ENCODE results near the gene SREBF2. TPM values are rescaled to one million over a fixed set of nuclear protein-coding genes. Genes with fewer than 3 reads are reported as not detected.

SREBF2 gene
- total and polyA plus RNA-seq, 2 of the 8 experiments (the other 6 are each of a cell fraction or from before 2014, with no cell fraction given): 125 to 144 TPM

DNA sequence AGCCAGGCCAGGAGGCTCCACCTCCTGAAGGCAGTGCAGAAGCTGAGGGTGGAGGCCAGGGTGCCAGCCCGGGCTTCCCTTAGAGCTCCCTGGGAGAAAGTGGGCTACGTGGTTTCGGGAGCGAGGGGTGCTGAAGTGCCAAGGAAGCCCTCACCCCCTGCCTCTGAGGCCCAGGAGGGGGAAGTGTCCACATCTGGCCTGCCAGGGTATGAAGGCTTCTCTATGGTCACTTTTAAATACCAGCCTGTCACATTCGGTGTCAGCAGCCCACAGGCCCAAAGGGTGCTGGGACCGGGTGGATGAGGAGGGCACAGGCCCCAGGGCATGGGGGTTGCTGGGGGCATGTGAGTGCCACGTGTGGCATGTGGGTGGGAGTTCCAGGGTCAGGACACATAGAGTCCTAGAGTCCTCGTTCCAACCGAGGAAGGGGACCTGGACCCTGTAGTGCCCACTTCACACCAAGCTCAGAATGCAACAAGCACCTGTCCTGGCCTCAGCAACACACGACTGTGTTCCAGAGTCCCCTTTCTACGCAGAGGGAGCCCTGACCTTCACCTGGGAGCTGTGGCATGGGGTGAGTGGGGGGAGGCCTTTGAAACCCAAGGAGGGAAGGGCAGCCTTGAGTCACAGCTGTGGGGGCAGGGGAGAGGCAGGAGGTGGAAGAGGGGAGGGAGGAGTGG is 80.3 kb downstream of the SREBF2 start:
- H3K23ac ChIP-seq (ENCODE audit: insufficient read length): no peak overlapping the region
- H4K8ac ChIP-seq (ENCODE audit: extremely low read depth, insufficient read depth, low read length): no peak overlapping the region
- H3K4me1 ChIP-seq (replicated peaks in 1 of 4; ENCODE audit: control insufficient read depth in 3 of 4, insufficient read depth in 4 of 4, low read length in 3 of 4): peaks cover 0 to 25% (median 12%) of the 10 kb centered on the region in 4 experiments; a peak in 6 of 7 replicates
- peak overlapping the region in 1 of 4 experiments; percentile 15; a peak in 1 of 8 replicates for H3K4me3 ChIP-seq (ENCODE audit: extremely low read depth in 1 of 4, insufficient read depth in 2 of 4, low read depth in 3 of 4, low read length in 4 of 4)
- no peak overlapping the region for H3K56ac ChIP-seq (replicated peaks; ENCODE audit: insufficient read length, low read depth, low read length)
- POLR2A ChIA-PET (ENCODE audit: partially characterized antibody): interaction anchor here (0.7 to 1.3 kb wide), 4 partner anchors 13 to 33 kb away, joined by 3 to 4 read pairs (median 4); partner anchors contain the start of genes CENPM and TNFRSF13C
- H3K23me2 ChIP-seq (ENCODE audit: low read depth, low read length): peaks cover 10% of the 10 kb centered on the region; the same call in 1 of the 2 replicates
- H3K4me2 ChIP-seq (ENCODE audit: insufficient read depth in 1 of 2, low read depth in 2 of 2, low read length in 2 of 2): peak overlapping the region; percentile 39 to 68; a peak in 2 of 4 replicates
- H3K9me3 ChIP-seq (ENCODE audit: insufficient read depth in 2 of 2, low read depth in 1 of 2, low read length in 1 of 2): no peaks in the 10 kb centered on the region; a peak in 1 of 4 replicates
- H2AK5ac ChIP-seq (ENCODE audit: low read depth, low read length): peak overlapping the region; percentile 70; the same call in 1 of the 2 replicates
- no peak overlapping the region for H3K27ac ChIP-seq (ENCODE audit: low read depth, low read length)
- peaks cover 77 to 98% (median 94%) of the 10 kb centered on the region in 4 experiments for H3K27me3 ChIP-seq (replicated peaks in 1 of 4; ENCODE audit: control insufficient read depth in 3 of 4, extremely low read depth in 1 of 4, insufficient read depth in 3 of 4, low read length in 3 of 4)
- H3K14ac ChIP-seq (ENCODE audit: insufficient read length): no peak overlapping the region
- CTCF ChIA-PET (ENCODE audit: partially characterized antibody): interaction anchor here (0.9 to 1.3 kb wide), 4 partner anchors 9 to 216 kb away, joined by 3 to 5 read pairs (median 4); no protein-coding TSS in a partner anchor
- DNase-seq (ENCODE audit: low read depth in 1 of 2, low spot score in 2 of 2): no peak
- H3K79me1 ChIP-seq (ENCODE audit: low read depth, low read length): no peaks in the 10 kb centered on the region
- FAIRE-seq: no peak
- H2BK12ac ChIP-seq (ENCODE audit: low read depth, low read length): peak overlapping the region; percentile 39; the same call in 1 of the 2 replicates
- peak overlapping the region; percentile 72; the same call in 1 of the 2 replicates for H2BK15ac ChIP-seq (ENCODE audit: low read length)
- no peak overlapping the region for H3K9ac ChIP-seq (replicated peaks in 1 of 4; ENCODE audit: extremely low read depth in 1 of 4, low read depth in 3 of 4, low read length in 3 of 4)
- no peak overlapping the region for H4K5ac ChIP-seq (ENCODE audit: insufficient read length, low read depth, low read length)
- H3K18ac ChIP-seq (ENCODE audit: extremely low read depth, low read length): no peak overlapping the region; the same call in 1 of the 2 replicates
- no peak overlapping the region for H2BK20ac ChIP-seq (ENCODE audit: low read length)
- H3K4ac ChIP-seq (replicated peaks; ENCODE audit: insufficient read length, low read depth, low read length): no peak overlapping the region
- H2BK120ac ChIP-seq (replicated peaks; ENCODE audit: low read depth, low read length): no peak overlapping the region
- no peak overlapping the region for H2BK5ac ChIP-seq (ENCODE audit: low read depth, low read length)
- 70% methylated on average over 9 of the region's 11 CpGs; no CpG with 5 or more reads in 1 of the 2 experiments for whole genome bisulfite sequencing, 2 experiments (ENCODE audit: extremely low coverage in 1 of 2, insufficient coverage in 1 of 2, insufficient read length in 1 of 2, insufficient replicate concordance in 2 of 2, low coverage in 1 of 2, low lambda C conversion rate in 2 of 2, missing lambda C conversion rate in 1 of 2)
- no peak overlapping the region for H2AFZ ChIP-seq (ENCODE audit: low read length)
- no peak overlapping the region for H4K91ac ChIP-seq (replicated peaks; ENCODE audit: insufficient read length, low read length)
- peaks cover 13 to 28% of the 10 kb centered on the region in 2 experiments for H4K20me1 ChIP-seq (replicated peaks in 1 of 2; ENCODE audit: control insufficient read depth in 1 of 2, insufficient read depth in 2 of 2, low read length in 2 of 2)
- H3K36me3 ChIP-seq (ENCODE audit: control insufficient read depth in 2 of 4, insufficient read depth in 4 of 4, low read length in 3 of 4): peaks cover 0 to 16% (median 0%) of the 10 kb centered on the region in 4 experiments; a peak in 1 of 8 replicates
- H3K79me2 ChIP-seq (ENCODE audit: control insufficient read depth in 1 of 2, insufficient read depth in 2 of 2, low read length in 2 of 2): no peaks in the 10 kb centered on the region
- TF ChIP-seq TBP (IDR thresholded peaks at IDR 0.05; ENCODE audit: low read depth, low read length) (no peak), E2F6 (IDR thresholded peaks at IDR 0.05) (no peak), POU5F1 (IDR thresholded peaks at IDR 0.05; ENCODE audit: low read depth, low read length) (no peak), TCF12 (IDR thresholded peaks at IDR 0.05; ENCODE audit: low read depth, low read length) (no peak), MAX (IDR thresholded peaks at IDR 0.05) (no peak; the same call in 1 of the 2 replicates), CHD2 (IDR thresholded peaks at IDR 0.05; ENCODE audit: low read length) (no peak), SRF (IDR thresholded peaks at IDR 0.05; ENCODE audit: low read depth, low read length) (no peak), NRF1 (IDR thresholded peaks at IDR 0.05; ENCODE audit: low read depth, low read length) (no peak)
- TF ChIP-seq, protein P1, sequence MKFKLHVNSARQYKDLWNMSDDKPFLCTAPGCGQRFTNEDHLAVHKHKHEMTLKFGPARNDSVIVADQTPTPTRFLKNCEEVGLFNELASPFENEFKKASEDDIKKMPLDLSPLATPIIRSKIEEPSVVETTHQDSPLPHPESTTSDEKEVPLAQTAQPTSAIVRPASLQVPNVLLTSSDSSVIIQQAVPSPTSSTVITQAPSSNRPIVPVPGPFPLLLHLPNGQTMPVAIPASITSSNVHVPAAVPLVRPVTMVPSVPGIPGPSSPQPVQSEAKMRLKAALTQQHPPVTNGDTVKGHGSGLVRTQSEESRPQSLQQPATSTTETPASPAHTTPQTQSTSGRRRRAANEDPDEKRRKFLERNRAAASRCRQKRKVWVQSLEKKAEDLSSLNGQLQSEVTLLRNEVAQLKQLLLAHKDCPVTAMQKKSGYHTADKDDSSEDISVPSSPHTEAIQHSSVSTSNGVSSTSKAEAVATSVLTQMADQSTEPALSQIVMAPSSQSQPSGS (IDR thresholded peaks at IDR 0.05; ENCODE audit: low read length): no peak

Measured in H1 (cell line).